Measurements from ENCODE around the gene PCYT1A. TPM values are rescaled to one million over a fixed set of nuclear protein-coding genes. Genes with fewer than 3 reads are reported as not detected.

Gene PCYT1A
- total RNA-seq, 1 experiment from 2014 or later: 28.5 TPM

- Mint-ChIP-seq H3K4me1 (peaks cover 7% of the 10 kb centered on the region), H3K36me3 (no peaks in the 10 kb centered on the region), H3K4me3 (no peak overlapping the region), H3K9me3 (no peaks in the 10 kb centered on the region), H3K27ac (no peak overlapping the region), H3K27me3 (ENCODE audit: low read depth) (no peaks in the 10 kb centered on the region)
- ChIA-PET CTCF (interaction anchor here (0.6 to 4.2 kb wide), 3 partner anchors 14 to 120 kb away, joined by 3 to 50 read pairs (median 3); no protein-coding TSS in a partner anchor), POLR2A (no interaction called here)
- TF ChIP-seq, protein P1, sequence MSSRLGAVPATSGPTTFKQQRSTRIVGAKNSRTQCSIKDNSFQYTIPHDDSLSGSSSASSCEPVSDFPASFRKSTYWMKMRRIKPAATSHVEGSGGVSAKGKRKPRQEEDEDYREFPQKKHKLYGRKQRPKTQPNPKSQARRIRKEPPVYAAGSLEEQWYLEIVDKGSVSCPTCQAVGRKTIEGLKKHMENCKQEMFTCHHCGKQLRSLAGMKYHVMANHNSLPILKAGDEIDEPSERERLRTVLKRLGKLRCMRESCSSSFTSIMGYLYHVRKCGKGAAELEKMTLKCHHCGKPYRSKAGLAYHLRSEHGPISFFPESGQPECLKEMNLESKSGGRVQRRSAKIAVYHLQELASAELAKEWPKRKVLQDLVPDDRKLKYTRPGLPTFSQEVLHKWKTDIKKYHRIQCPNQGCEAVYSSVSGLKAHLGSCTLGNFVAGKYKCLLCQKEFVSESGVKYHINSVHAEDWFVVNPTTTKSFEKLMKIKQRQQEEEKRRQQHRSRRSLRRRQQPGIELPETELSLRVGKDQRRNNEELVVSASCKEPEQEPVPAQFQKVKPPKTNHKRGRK (CRISPR knock-in tag; IDR thresholded peaks at IDR 0.05; ENCODE audit: borderline replicate concordance): no peak
- TF ChIP-seq ZNF138 (CRISPR knock-in tag; conservative IDR thresholded peaks at IDR 0.05) (no peak), NFE2L1 (CRISPR knock-in tag; IDR thresholded peaks at IDR 0.05) (no peak), ZNF425 (CRISPR knock-in tag; conservative IDR thresholded peaks at IDR 0.05) (no peak), SP1 (CRISPR knock-in tag; conservative IDR thresholded peaks at IDR 0.05) (no peak), GRHL2 (CRISPR knock-in tag; IDR thresholded peaks at IDR 0.05; ENCODE audit: insufficient replicate concordance, severe bottlenecking) (no peak), GABPB1 (CRISPR knock-in tag; IDR thresholded peaks at IDR 0.05) (no peak), KAT7 (CRISPR knock-in tag; IDR thresholded peaks at IDR 0.05; ENCODE audit: borderline replicate concordance) (no peak), NR3C1 (CRISPR knock-in tag; conservative IDR thresholded peaks at IDR 0.05; ENCODE audit: low read depth) (no peak), CDX4 (CRISPR knock-in tag; IDR thresholded peaks at IDR 0.05; ENCODE audit: borderline replicate concordance) (no peak), IRF2 (CRISPR knock-in tag; IDR thresholded peaks at IDR 0.05; ENCODE audit: borderline replicate concordance, low read depth) (no peak)
- TF ChIP-seq, protein P2, sequence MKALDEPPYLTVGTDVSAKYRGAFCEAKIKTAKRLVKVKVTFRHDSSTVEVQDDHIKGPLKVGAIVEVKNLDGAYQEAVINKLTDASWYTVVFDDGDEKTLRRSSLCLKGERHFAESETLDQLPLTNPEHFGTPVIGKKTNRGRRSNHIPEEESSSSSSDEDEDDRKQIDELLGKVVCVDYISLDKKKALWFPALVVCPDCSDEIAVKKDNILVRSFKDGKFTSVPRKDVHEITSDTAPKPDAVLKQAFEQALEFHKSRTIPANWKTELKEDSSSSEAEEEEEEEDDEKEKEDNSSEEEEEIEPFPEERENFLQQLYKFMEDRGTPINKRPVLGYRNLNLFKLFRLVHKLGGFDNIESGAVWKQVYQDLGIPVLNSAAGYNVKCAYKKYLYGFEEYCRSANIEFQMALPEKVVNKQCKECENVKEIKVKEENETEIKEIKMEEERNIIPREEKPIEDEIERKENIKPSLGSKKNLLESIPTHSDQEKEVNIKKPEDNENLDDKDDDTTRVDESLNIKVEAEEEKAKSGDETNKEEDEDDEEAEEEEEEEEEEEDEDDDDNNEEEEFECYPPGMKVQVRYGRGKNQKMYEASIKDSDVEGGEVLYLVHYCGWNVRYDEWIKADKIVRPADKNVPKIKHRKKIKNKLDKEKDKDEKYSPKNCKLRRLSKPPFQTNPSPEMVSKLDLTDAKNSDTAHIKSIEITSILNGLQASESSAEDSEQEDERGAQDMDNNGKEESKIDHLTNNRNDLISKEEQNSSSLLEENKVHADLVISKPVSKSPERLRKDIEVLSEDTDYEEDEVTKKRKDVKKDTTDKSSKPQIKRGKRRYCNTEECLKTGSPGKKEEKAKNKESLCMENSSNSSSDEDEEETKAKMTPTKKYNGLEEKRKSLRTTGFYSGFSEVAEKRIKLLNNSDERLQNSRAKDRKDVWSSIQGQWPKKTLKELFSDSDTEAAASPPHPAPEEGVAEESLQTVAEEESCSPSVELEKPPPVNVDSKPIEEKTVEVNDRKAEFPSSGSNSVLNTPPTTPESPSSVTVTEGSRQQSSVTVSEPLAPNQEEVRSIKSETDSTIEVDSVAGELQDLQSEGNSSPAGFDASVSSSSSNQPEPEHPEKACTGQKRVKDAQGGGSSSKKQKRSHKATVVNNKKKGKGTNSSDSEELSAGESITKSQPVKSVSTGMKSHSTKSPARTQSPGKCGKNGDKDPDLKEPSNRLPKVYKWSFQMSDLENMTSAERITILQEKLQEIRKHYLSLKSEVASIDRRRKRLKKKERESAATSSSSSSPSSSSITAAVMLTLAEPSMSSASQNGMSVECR (CRISPR knock-in tag; IDR thresholded peaks at IDR 0.05; ENCODE audit: borderline replicate concordance): no peak
- TF ChIP-seq, protein P3, sequence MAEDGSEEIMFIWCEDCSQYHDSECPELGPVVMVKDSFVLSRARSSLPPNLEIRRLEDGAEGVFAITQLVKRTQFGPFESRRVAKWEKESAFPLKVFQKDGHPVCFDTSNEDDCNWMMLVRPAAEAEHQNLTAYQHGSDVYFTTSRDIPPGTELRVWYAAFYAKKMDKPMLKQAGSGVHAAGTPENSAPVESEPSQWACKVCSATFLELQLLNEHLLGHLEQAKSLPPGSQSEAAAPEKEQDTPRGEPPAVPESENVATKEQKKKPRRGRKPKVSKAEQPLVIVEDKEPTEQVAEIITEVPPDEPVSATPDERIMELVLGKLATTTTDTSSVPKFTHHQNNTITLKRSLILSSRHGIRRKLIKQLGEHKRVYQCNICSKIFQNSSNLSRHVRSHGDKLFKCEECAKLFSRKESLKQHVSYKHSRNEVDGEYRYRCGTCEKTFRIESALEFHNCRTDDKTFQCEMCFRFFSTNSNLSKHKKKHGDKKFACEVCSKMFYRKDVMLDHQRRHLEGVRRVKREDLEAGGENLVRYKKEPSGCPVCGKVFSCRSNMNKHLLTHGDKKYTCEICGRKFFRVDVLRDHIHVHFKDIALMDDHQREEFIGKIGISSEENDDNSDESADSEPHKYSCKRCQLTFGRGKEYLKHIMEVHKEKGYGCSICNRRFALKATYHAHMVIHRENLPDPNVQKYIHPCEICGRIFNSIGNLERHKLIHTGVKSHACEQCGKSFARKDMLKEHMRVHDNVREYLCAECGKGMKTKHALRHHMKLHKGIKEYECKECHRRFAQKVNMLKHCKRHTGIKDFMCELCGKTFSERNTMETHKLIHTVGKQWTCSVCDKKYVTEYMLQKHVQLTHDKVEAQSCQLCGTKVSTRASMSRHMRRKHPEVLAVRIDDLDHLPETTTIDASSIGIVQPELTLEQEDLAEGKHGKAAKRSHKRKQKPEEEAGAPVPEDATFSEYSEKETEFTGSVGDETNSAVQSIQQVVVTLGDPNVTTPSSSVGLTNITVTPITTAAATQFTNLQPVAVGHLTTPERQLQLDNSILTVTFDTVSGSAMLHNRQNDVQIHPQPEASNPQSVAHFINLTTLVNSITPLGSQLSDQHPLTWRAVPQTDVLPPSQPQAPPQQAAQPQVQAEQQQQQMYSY (CRISPR knock-in tag; IDR thresholded peaks at IDR 0.05): no peak
- TF ChIP-seq, protein P4, sequence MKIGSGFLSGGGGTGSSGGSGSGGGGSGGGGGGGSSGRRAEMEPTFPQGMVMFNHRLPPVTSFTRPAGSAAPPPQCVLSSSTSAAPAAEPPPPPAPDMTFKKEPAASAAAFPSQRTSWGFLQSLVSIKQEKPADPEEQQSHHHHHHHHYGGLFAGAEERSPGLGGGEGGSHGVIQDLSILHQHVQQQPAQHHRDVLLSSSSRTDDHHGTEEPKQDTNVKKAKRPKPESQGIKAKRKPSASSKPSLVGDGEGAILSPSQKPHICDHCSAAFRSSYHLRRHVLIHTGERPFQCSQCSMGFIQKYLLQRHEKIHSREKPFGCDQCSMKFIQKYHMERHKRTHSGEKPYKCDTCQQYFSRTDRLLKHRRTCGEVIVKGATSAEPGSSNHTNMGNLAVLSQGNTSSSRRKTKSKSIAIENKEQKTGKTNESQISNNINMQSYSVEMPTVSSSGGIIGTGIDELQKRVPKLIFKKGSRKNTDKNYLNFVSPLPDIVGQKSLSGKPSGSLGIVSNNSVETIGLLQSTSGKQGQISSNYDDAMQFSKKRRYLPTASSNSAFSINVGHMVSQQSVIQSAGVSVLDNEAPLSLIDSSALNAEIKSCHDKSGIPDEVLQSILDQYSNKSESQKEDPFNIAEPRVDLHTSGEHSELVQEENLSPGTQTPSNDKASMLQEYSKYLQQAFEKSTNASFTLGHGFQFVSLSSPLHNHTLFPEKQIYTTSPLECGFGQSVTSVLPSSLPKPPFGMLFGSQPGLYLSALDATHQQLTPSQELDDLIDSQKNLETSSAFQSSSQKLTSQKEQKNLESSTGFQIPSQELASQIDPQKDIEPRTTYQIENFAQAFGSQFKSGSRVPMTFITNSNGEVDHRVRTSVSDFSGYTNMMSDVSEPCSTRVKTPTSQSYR (CRISPR knock-in tag; IDR thresholded peaks at IDR 0.05): no peak
- TF ChIP-seq, protein P5, sequence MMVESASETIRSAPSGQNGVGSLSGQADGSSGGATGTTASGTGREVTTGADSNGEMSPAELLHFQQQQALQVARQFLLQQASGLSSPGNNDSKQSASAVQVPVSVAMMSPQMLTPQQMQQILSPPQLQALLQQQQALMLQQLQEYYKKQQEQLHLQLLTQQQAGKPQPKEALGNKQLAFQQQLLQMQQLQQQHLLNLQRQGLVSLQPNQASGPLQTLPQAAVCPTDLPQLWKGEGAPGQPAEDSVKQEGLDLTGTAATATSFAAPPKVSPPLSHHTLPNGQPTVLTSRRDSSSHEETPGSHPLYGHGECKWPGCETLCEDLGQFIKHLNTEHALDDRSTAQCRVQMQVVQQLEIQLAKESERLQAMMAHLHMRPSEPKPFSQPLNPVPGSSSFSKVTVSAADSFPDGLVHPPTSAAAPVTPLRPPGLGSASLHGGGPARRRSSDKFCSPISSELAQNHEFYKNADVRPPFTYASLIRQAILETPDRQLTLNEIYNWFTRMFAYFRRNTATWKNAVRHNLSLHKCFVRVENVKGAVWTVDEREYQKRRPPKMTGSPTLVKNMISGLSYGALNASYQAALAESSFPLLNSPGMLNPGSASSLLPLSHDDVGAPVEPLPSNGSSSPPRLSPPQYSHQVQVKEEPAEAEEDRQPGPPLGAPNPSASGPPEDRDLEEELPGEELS (CRISPR knock-in tag; IDR thresholded peaks at IDR 0.05): no peak
- DNase-seq (ENCODE audit: low spot score) (no peak), ATAC-seq (no peak)
These were observed 94.3 kb downstream of the PCYT1A start for GRCh38 chr3:196193133-196193735.
